MG63 (cell line): ENCODE results near the gene ELMO3. TPM values are rescaled to one million over a fixed set of nuclear protein-coding genes. Genes with fewer than 3 reads are reported as not detected.

Source experiments
- DNase-seq: peaks from one replicate; pipeline ENCODE4 v3.0.0-alpha.2; 2020
- H3K27me3 ChIP-seq: fragments of 250-450 bp; sonication (Bioruptor Pico); 2 replicates; pipeline ENCODE4 v1.5.1; 2020; ENCODE audit warnings: mild to moderate bottlenecking, moderate library complexity
- H3K36me3 ChIP-seq: fragments of 250-450 bp; sonication (Bioruptor Pico); 2 replicates; pipeline ENCODE4 v1.5.1; 2020; ENCODE audit warnings: mild to moderate bottlenecking, moderate library complexity
- H3K4me3 ChIP-seq: fragments of 250-450 bp; sonication (Bioruptor Pico); 2 replicates; pipeline ENCODE4 v1.5.1; 2020; ENCODE audit warnings: mild to moderate bottlenecking, moderate library complexity
- H3K9me3 ChIP-seq: fragments of 250-450 bp; sonication (Bioruptor Pico); 2 replicates; pipeline ENCODE4 v1.5.1; 2020; ENCODE audit warnings: mild to moderate bottlenecking, moderate library complexity
- total RNA-seq: library from RNA; depleted of rRNA; stranded (reverse); fragments of >200 nt; shearing (Covaris generic); gene quantifications from 2 replicates; pipeline ENCODE4 v1.2.3, GENCODE V29; 2014; ENCODE audit warnings: low replicate concordance

The ELMO3 gene
- total RNA-seq, 1 experiment from 2014 or later = 1.9 TPM

DNA sequence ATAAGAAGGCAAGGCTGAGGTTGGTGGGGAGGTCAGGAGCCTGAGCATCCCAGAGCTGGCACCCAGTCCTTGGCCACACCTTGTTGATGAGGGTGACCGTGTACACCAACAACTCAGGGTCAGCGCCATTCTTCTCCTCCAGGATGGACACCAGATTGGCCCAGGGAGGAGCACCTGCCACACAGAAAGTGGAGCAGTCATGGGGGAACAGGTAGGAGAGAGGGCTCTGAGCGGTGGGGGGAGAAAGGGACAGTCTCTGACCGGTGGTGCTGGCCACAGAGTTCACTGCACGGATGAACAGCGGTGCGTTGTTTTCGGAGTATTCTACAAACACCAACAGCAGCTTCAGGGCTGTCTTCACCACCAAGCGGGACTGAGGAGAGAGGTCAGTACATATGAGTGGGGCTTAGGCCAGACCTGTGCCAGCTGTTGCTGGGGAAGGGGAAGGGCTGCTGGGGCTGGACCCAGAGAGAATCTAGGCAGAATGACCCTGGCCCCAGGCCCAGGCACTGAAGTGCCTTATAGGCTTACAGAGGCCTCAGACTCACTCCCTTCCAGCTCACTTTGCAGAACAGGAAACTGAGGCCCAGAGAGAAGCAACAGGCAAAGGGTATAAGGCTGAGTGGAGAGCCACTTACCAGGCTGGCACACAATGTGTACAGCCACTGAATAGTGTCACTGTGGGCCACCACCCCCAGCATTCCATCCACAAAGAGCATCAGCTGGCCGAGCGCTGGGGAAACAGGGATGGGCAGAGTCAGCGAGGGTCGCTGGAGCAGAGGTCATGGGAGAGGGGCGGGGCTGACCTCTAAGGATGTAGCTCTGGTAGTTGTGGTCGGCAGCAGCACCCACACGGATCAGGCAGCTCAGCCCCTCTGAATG is 38.7 kb downstream of the ELMO3 start:
- H3K9me3 ChIP-seq = no peaks in the 10 kb centered on the region
- no peaks in the 10 kb centered on the region for H3K27me3 ChIP-seq
- no peak overlapping the region for H3K4me3 ChIP-seq
- no peaks in the 10 kb centered on the region; the same call in 1 of the 2 replicates for H3K36me3 ChIP-seq
- DNase-seq = no peak

DNA sequence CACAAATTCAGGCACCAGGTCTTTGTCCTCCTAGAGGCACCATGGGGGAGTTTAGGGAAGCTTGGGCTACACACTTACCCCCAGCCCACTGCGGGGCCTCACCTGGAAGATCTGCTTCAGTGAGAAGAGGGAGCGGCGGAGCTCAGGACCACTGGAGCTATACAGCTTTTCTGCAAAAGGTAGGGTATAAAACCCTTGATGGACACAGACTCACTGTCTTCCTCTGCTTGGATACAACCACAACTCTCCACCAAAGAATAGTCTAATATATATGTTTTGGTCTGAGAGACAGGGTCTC is 39.3 kb downstream of the ELMO3 start:
- H3K9me3 ChIP-seq = no peaks in the 10 kb centered on the region
- no peaks in the 10 kb centered on the region; the same call in 1 of the 2 replicates for H3K36me3 ChIP-seq
- no peaks in the 10 kb centered on the region for H3K27me3 ChIP-seq
- no peak overlapping the region for H3K4me3 ChIP-seq
- no peak for DNase-seq

DNA sequence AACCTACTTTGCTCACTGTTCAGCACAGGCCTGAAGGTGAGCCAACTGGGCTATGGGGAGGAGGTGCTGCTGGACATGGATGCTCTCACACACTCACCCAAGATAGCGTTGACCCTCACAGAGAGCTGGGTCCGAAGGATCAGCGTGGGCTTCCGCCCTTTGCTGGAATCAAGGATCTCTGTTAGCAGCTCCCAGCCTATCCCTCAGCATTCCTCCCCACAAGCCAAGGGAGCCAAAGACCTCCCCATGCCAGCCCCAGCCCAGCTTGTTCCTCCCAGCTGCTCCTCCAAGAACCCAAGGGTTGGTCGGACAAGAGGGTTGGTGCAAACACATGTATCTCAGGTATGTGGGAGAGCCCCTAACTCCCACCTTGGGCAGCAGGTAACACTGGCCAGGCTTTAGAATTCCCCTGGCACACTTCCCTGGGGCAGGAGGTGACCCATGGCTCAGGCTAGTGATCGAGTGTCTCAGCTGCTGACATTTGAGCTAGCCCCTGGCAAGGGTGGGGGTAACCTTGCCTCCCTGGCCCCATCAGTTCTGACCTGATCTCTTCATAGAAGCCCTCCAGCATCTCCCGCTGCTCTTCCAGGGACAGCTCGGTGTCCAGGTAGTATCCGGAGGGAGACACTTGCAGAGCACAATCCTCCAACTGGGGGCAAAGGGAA is 40.0 kb downstream of the ELMO3 start:
- H3K36me3 ChIP-seq = no peaks in the 10 kb centered on the region; the same call in 1 of the 2 replicates
- no peak overlapping the region for H3K4me3 ChIP-seq
- DNase-seq = no peak
- no peaks in the 10 kb centered on the region for H3K9me3 ChIP-seq
- H3K27me3 ChIP-seq = no peaks in the 10 kb centered on the region

DNA sequence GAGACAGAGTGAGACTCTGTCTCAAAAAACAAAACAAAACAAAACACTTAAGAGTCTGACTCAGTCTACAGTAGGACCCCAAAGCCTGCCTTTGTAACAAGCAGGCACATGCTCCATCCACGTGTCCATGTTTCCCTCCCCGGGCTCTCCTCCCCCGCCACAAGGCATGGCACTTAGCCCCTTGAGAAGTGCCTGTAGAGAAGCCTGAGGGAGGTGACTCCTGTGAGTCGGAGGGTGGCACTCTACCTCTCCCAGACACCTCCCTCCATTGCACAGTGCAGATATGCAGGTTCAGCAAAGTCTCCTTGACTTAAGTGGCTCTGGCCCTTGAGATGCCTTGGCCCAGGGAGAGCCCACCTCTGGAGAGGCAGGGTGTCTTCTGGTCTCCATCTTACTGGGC is 41.6 kb downstream of the ELMO3 start:
- H3K27me3 ChIP-seq = no peaks in the 10 kb centered on the region
- no peaks in the 10 kb centered on the region for H3K9me3 ChIP-seq
- H3K4me3 ChIP-seq = no peak overlapping the region
- DNase-seq = no peak
- no peaks in the 10 kb centered on the region; the same call in 1 of the 2 replicates for H3K36me3 ChIP-seq

DNA sequence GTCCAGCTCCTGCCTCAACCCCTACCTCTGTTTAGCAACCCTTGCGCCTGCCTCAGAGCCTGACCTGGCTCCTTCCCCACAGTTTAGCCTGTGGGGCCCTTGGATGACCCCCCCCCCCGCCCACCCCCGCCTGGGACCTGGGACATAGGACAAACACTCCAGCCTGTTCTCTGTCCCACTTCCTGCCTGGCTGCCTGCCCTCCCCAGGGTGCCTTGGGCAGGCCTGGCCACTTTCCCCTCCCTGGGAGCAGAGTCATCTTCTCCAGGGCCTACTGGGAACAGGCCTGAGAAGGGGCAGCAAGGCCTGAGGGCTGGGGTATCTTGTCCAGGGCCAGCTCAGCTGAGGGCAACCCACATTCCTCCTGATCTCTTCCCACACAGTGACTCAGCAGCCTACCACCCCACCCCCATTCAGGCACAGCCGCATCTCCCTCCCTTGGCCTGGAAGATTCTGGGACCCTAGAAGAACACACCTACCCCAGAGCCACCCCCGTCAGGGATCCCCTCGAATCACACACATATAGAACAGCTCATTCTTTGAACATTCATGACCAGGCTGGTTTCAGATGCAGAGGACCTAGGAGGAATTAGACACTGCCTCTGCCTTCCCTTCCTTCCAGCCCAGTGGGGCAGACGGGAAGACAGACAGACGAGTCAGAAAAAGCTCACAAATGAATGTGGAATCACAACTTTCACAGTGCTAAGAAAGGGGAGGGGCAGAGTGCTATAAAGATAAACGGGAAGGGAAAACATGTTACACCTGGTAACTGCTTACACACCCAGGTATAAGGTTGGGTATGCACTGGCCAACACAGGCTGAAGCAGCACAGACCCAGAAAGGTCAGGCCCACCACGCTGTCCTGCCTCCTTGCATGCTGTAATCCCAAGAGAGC is 42.3 kb downstream of the ELMO3 start:
- no peaks in the 10 kb centered on the region for H3K9me3 ChIP-seq
- no peaks in the 10 kb centered on the region; the same call in 1 of the 2 replicates for H3K36me3 ChIP-seq
- DNase-seq = peak; percentile 86
- H3K4me3 ChIP-seq = no peak overlapping the region
- no peaks in the 10 kb centered on the region for H3K27me3 ChIP-seq

DNA sequence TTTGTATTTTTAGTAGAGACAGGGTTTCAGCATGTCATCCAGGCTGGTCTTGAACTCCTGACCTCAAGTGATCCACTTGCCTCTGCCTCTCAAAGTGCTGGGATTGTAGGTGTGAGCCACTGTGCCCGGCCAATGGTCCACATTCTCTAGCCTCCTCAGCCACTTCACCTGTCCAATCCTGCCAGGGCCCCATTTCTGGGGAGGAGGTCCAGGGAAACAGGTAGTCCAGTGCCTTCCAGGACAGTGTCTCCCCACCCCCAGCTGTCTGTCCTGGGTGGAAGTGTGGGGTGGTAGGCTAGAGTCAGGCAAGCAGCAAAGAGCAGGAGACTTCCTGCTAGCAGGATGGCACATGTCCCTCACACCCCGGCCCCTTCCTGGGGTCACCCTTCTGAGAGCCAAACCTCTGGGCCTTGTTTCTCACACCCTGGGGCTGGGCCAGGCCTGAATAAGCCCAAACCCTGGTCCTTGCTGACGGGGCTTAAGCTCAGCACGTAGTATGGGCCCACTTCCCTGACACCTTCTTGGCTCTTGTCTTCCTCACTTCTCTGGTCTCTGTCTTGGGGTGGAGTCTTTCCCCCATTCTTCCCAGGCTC is 43.3 kb downstream of the ELMO3 start:
- H3K4me3 ChIP-seq = no peak overlapping the region
- no peak for DNase-seq
- no peaks in the 10 kb centered on the region for H3K36me3 ChIP-seq
- no peaks in the 10 kb centered on the region for H3K27me3 ChIP-seq
- H3K9me3 ChIP-seq = no peaks in the 10 kb centered on the region

DNA sequence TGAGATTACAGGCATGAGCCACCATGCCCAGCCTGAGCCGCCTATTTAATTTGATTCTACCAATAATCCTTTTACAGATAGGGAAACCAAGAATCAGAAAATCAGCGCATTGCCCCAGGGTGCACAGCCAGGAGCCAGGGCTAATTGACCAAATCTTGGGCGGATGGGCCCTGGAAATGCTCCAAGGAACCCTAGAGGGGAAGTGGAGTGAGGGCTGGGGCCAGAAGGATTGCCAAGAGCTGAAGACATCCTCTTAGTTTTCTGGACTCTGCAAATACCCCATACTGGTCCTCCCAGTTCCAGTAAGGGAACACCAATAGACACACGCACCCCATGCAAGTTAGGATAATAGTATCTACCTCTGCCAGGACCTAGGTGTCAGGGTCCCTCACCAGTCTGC is 44.5 kb downstream of the ELMO3 start:
- Histone ChIP-seq H3K9me3 (no peaks in the 10 kb centered on the region), H3K4me3 (no peak overlapping the region), H3K27me3 (no peaks in the 10 kb centered on the region), H3K36me3 (no peaks in the 10 kb centered on the region)
- no peak for DNase-seq

DNA sequence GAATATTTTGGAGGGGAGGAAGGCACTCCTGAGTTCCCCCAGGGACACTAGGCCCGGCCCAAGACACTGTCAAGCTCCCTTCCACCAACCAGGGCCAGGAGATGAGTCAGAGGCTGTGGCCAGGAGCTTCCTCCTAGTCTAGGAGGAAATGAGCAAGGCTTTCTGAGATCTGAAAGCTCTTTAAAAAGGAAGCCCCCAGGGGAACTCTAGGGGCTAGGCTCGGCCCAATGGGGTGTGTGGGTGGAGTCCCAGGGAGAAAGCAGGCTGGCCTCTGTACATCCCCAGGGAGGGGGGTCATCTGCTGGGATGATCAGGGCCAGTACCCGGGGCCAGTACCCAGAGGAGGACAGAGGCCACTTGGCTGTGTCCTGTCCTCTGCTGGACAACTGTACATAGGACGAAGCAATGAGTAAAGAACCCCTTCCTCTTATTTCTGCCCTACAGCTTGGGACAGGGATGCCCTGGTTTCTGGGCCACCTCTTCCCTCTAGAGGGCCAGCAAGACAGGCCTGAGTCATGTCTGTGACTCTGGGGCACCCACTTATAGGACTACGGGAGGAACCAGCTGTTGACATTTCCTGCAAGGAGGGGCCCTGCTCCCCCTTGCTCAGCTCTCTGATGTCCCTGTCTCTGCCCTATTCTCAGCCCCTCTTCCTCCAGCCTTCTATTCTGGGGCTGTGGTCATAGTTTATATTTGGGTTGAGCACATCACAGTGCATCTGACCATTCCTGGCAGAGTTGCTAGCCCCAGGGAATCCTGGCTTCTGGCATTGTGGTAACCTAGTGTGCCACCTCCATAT is 45.7 kb downstream of the ELMO3 start:
- peak; percentile 90 for DNase-seq
- Histone ChIP-seq H3K9me3 (no peaks in the 10 kb centered on the region), H3K27me3 (no peaks in the 10 kb centered on the region), H3K4me3 (no peak overlapping the region), H3K36me3 (no peaks in the 10 kb centered on the region)

DNA sequence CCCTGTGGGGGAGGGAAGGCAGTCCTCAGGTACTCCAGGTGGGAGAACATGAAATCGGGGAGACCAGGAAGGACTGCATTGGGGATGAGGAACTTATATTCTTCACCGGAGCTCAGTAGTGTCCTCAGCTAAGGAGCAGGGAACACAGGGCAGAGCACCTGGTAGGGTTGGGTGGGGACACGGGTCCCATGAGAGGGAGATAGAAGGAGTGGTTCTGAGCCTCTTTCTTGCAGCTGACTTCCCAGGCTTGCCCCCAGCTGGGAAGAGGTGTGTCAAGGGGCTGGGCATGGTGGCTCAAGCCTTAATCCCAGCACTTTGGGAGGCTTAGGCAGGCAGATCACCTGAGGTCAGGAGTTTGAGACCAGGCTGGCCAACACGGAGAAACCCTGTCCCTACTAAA is 46.3 kb downstream of the ELMO3 start:
- no peak for DNase-seq
- H3K36me3 ChIP-seq = no peaks in the 10 kb centered on the region
- H3K4me3 ChIP-seq = no peak overlapping the region; the same call in 1 of the 2 replicates
- H3K9me3 ChIP-seq = no peaks in the 10 kb centered on the region
- no peaks in the 10 kb centered on the region for H3K27me3 ChIP-seq

DNA sequence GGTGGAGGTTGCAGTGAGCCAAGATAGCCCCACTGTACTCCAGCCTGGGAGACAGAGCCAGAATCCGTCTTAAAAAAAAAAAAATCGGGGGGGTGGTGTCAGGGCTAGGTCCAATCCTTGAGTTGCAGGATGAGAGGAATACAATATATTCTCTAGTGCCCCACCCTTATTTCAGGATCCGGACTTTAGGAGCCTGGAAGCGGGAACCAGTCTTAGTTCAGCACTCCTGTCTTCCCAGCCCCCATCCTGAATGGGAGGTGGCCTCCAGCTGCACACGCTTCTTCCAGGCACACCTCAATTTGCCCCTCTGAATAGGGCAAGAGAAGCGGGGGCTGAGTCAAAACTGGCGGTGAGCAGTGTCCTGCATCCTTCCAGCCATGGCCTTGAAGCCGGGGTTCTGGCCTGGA is 46.7 kb downstream of the ELMO3 start:
- Histone ChIP-seq H3K27me3 (no peaks in the 10 kb centered on the region), H3K9me3 (no peaks in the 10 kb centered on the region), H3K4me3 (peak overlapping the region; percentile 62), H3K36me3 (no peaks in the 10 kb centered on the region)
- no peak for DNase-seq

DNA sequence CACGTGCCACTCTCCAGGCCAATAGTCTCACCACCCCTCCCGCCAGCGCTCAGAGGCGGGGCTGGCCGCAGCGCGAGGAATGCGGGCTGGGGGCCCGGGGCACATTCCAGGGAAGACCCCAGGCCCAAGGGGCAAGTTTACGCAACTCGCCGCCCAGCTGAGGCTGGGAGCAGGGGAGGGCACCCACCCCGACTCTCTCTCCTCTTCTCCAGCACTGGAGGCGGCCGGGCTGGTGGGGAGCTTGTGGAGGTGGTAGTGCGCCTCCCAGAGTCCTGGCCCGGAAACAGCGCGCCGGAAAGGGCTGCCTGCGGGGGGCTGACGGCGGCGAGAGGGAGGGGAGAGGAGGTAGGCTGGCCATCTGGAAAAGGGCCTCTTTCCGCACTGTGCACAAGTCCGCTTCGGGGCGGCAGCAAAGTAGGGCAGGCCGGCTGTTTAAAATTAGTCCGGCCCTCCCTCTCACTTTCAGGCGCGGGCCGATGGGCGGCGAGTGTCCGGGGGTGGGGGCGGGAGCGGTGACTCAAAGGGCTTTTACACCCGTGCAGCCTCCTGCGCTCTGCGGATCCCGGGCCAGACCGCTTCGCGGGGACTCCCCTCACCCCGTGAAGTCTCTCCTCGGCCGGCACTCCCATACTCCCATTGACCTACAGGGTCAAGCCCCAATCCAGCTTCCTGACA is 47.3 kb downstream of the ELMO3 start:
- DNase-seq = peak; percentile 73
- H3K9me3 ChIP-seq = no peaks in the 10 kb centered on the region
- no peaks in the 10 kb centered on the region for H3K27me3 ChIP-seq
- no peaks in the 10 kb centered on the region for H3K36me3 ChIP-seq
- peak overlapping the region; percentile 62 for H3K4me3 ChIP-seq

DNA sequence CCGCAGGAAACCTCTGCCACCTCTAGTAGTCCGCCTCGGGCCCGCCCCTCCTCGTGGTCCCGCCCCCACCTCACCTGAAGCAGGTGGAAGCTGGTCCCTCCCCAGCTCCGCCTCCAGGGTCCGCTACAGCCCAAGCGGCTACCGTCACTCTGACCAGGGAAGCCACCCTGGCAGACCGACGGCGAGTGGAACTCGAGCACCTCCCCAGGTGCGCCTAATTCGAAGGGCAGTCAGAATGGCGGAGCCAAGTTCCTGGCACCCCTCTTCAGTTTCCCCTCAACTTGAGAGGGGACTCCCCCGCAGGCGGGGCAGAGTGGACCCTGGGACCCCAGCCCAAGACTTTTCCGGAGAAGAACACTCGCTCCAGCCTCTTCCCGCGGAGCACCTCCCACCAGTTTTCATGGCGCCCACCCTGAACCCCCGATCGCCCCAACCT is 47.8 kb downstream of the ELMO3 start:
- Histone ChIP-seq H3K27me3 (no peaks in the 10 kb centered on the region), H3K9me3 (no peaks in the 10 kb centered on the region), H3K36me3 (no peaks in the 10 kb centered on the region), H3K4me3 (peak overlapping the region; percentile 62)
- no peak for DNase-seq

DNA sequence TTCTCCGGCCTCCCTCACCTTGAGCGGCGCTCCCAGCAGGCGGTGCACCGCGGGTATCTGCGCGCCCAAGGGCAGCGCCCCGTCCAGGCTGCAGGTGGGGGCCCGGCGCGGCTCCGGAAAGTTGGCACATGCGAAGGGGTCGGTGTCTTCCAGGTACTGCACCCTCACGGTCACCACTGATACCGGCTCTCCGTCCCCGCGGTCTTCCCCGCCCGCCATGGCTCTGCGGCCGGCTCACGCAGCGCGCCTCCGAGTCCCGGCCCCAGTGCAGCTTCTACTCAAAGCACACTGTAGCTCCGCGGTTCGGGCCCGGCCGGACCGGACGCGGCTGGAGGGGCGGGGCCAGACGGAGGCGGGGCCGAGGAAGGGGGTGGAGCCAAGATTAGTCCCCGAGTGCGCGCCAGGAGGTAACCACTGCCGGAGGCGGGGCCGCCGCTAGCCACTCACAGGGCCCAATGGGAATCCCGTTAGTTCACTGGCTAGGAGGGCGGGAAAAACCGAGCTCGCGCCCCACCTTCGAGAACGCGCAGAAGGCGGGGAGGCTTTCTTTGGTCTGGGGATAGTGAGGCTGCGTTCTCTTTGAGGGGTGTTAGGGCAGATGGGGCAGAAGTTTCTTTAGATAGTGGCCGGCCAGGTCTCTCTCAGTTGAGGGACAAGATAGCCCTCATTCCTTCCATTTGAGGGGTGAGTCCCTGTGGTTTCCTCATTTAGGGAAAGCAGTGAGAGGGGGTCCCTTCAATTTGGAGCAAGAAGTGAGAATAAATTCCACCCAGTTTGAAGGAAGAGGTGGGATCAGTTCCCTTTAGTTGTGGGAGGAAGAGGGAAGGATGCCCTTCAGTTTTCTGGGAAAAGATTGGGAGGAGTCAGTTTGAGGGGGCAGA is 48.5 kb downstream of the ELMO3 start, which contains the start of gene FHOD1:
Gene FHOD1, minus strand, starts transcription at position 290 of the 881 bp plus-strand sequence. Its CDS starts 71 bp downstream, at position 219.
- H3K36me3 ChIP-seq = no peaks in the 10 kb centered on the region
- H3K27me3 ChIP-seq = no peaks in the 10 kb centered on the region
- H3K9me3 ChIP-seq = no peaks in the 10 kb centered on the region
- H3K4me3 ChIP-seq = peak within 1 kb of the TSS; percentile 62
- DNase-seq = peak; percentile 94

DNA sequence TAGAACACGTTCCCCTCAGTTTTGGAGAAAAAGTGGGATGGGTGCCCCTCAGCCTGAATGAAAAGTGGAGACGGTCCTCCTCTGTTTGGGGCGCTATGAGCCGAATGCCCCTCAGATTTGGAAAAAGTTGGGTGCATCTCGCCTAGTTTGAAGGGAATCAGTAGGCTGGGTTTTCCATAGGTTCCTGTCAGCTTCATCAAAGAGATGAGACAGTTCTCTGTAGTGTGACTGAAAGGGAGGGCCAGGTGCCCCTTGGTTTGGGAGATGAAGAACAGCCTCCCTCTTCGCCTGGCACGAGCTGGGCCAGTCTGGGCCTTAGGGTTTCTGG is 49.1 kb downstream of the ELMO3 start:
- Histone ChIP-seq H3K27me3 (no peaks in the 10 kb centered on the region), H3K4me3 (peak overlapping the region; percentile 39), H3K9me3 (no peaks in the 10 kb centered on the region), H3K36me3 (no peaks in the 10 kb centered on the region)
- no peak for DNase-seq
